Caco-2 (cell line): ENCODE data around the gene TNFRSF18. TPM values are rescaled to one million over a fixed set of nuclear protein-coding genes. Genes with fewer than 3 reads are reported as not detected.

Experiments used
- BruUV-seq: library from RNA; stranded (reverse); fragments of 400-500 nt; replicated peaks from 2 replicates; lab custom pipeline; 2021; lab: Mats Ljungman, UMichigan
- CTCF ChIA-PET: fragments of 300-600 bp; sonication (Branson Sonifier 250); formaldehyde crosslinking; loops from one replicate; lab custom pipeline; 2022; ENCODE audit warnings: antibody characterized with exemption; lab: Charles Lee
- POLR2A ChIA-PET: fragments of 300-600 bp; sonication (Branson Sonifier 250); formaldehyde crosslinking; loops from one replicate; lab custom pipeline; 2022; ENCODE audit warnings: antibody characterized with exemption; lab: Charles Lee
- DNase-seq, 2 experiments: peaks; one replicate each; pipeline versions ENCODE4 v3.0.0 to v3.0.0-alpha.2; 2020 to 2022
- H3K27me3 ChIP-seq: replicated peaks from 2 replicates; pipeline ENCODE4 v1.6.0; 2011; ENCODE audit warnings: low read length; ENCODE audit not compliant: control insufficient read depth, insufficient read depth
- H3K36me3 ChIP-seq: 2 replicates; pipeline ENCODE4 v1.5.1; 2011; ENCODE audit warnings: low read length; ENCODE audit not compliant: control insufficient read depth, insufficient read depth
- H3K4me1 ChIP-seq: fragments of 250-450 bp; sonication (Bioruptor Pico); 2 replicates; pipeline ENCODE4 v1.5.1; 2020; ENCODE audit warnings: mild to moderate bottlenecking
- H3K4me3 ChIP-seq: 2 replicates; pipeline ENCODE4 v1.5.1; 2011; ENCODE audit warnings: low read depth, mild to moderate bottlenecking, control low read depth, low read length
- H3K9me3 ChIP-seq: fragments of 250-450 bp; sonication (Bioruptor Pico); 2 replicates; pipeline ENCODE4 v1.5.1; 2020; ENCODE audit warnings: mild to moderate bottlenecking, moderate library complexity
- H3K27ac Mint-ChIP-seq: one replicate; pipeline ENCODE4 v1.8.0; 2022; ENCODE audit warnings: mixed read lengths; ENCODE audit not compliant: unreplicated experiment
- H3K27me3 Mint-ChIP-seq: one replicate; pipeline ENCODE4 v1.8.0; 2022; ENCODE audit warnings: mixed read lengths; ENCODE audit not compliant: insufficient read depth, unreplicated experiment
- H3K36me3 Mint-ChIP-seq: one replicate; pipeline ENCODE4 v1.8.0; 2022; ENCODE audit warnings: mild to moderate bottlenecking, mixed read lengths; ENCODE audit not compliant: insufficient read depth, unreplicated experiment
- H3K4me1 Mint-ChIP-seq: one replicate; pipeline ENCODE4 v1.8.0; 2022; ENCODE audit warnings: low read depth, mixed read lengths; ENCODE audit not compliant: unreplicated experiment
- H3K4me3 Mint-ChIP-seq: one replicate; pipeline ENCODE4 v1.8.0; 2022; ENCODE audit warnings: mild to moderate bottlenecking, moderate library complexity, mixed read lengths; ENCODE audit not compliant: unreplicated experiment
- H3K9me3 Mint-ChIP-seq: one replicate; pipeline ENCODE4 v1.8.0; 2022; ENCODE audit warnings: mixed read lengths; ENCODE audit not compliant: unreplicated experiment
- CTCF ChIP-seq, 2 experiments: fragments of 200-600 bp in 1 of 2; IDR thresholded peaks; 1 replicate in 1 of 2; 2 replicates in 1 of 2; pipeline versions ENCODE4 v1.5.1 to v1.8.0; 2011 to 2022; ENCODE audit warnings: antibody characterized with exemption in 1 of 2, control low read depth in 1 of 2, inconsistent platforms in 1 of 2, low read depth in 1 of 2, low read length in 1 of 2, mild to moderate bottlenecking in 1 of 2, moderate library complexity in 1 of 2; ENCODE audit not compliant: insufficient read depth in 1 of 2, severe bottlenecking in 1 of 2, unreplicated experiment in 1 of 2
- intact Hi-C: fragments of 100-400 bp; cut with micrococcal nuclease; formaldehyde crosslinking; loops from one replicate; pipeline ENCODE4 v1.10.0; 2022; ENCODE audit not compliant: unreplicated experiment
- total RNA-seq: library from RNA; stranded (reverse); gene quantifications from 2 replicates; pipeline ENCODE4 v1.2.3, GENCODE V29; 2022

Gene TNFRSF18
- total RNA-seq, 1 experiment from 2014 or later, result not detected

GRCh38 chr1:1204998-1205768 lies 1.2 kb downstream of the TNFRSF18 start:
- POLR2A ChIA-PET, result interaction anchor here (0.7 kb wide), 1 partner anchor 86 kb away, joined by 3 read pairs; no protein-coding TSS in a partner anchor
- H3K4me3 ChIP-seq, result no peak overlapping the region

GRCh38 chr1:1204425-1204920 lies 1.9 kb downstream of the TNFRSF18 start:
- Histone ChIP-seq H3K27me3 (no peaks in the 10 kb centered on the region), H3K9me3 (no peaks in the 10 kb centered on the region), H3K4me1 (no peaks in the 10 kb centered on the region), H3K36me3 (no peaks in the 10 kb centered on the region), H3K4me3 (no peak overlapping the region)
- intact Hi-C loops, result no loop called here
- no peaks in the 10 kb centered on the region for H3K9me3 Mint-ChIP-seq
- H3K27me3 Mint-ChIP-seq, result no peaks in the 10 kb centered on the region
- POLR2A ChIA-PET, result interaction anchor here (0.7 kb wide), 1 partner anchor 87 kb away, joined by 3 read pairs; no protein-coding TSS in a partner anchor
- no peak for DNase-seq
- no peak overlapping the region for H3K27ac Mint-ChIP-seq
- no peak overlapping the region for H3K4me3 Mint-ChIP-seq
- BruUV-seq, result no TSS peak
- no peaks in the 10 kb centered on the region for H3K4me1 Mint-ChIP-seq
- TF ChIP-seq CTCF (IDR thresholded peaks at IDR 0.05; ENCODE audit: insufficient read depth in 1 of 2, low read depth in 1 of 2, low read length in 1 of 2, severe bottlenecking in 1 of 2, unreplicated experiment in 1 of 2), result no peak
- CTCF ChIA-PET, result no interaction called here
- H3K36me3 Mint-ChIP-seq, result no peaks in the 10 kb centered on the region

More at GRCh38 chr1:1204998-1205768, 1.2 kb downstream of the TNFRSF18 start:
- Mint-ChIP-seq H3K27me3 (no peaks in the 10 kb centered on the region), H3K4me1 (no peaks in the 10 kb centered on the region), H3K9me3 (no peaks in the 10 kb centered on the region), H3K36me3 (no peaks in the 10 kb centered on the region), H3K27ac (no peak overlapping the region), H3K4me3 (no peak overlapping the region)
- intact Hi-C loops, result no loop called here
- Histone ChIP-seq H3K36me3 (no peaks in the 10 kb centered on the region), H3K9me3 (no peaks in the 10 kb centered on the region), H3K4me1 (no peaks in the 10 kb centered on the region), H3K27me3 (no peaks in the 10 kb centered on the region)
- no peak for TF ChIP-seq CTCF (IDR thresholded peaks at IDR 0.05; ENCODE audit: insufficient read depth in 1 of 2, low read depth in 1 of 2, low read length in 1 of 2, severe bottlenecking in 1 of 2, unreplicated experiment in 1 of 2)
- BruUV-seq, result no TSS peak
- no peak for DNase-seq
- CTCF ChIA-PET, result no interaction called here

- no peak for TF ChIP-seq CTCF (IDR thresholded peaks at IDR 0.05; ENCODE audit: insufficient read depth in 1 of 2, low read depth in 1 of 2, low read length in 1 of 2, severe bottlenecking in 1 of 2, unreplicated experiment in 1 of 2)
- CTCF ChIA-PET, result no interaction called here
- no peaks in the 10 kb centered on the region for H3K27me3 ChIP-seq
- H3K4me3 ChIP-seq, result no peak overlapping the region
- Mint-ChIP-seq H3K4me1 (no peaks in the 10 kb centered on the region), H3K27me3 (no peaks in the 10 kb centered on the region), H3K27ac (no peak overlapping the region), H3K9me3 (no peaks in the 10 kb centered on the region), H3K4me3 (no peak overlapping the region), H3K36me3 (no peaks in the 10 kb centered on the region)
- POLR2A ChIA-PET, result no interaction called here
- intact Hi-C loops, result no loop called here
- no peaks in the 10 kb centered on the region for H3K4me1 ChIP-seq
- no peak for DNase-seq
- H3K36me3 ChIP-seq, result no peaks in the 10 kb centered on the region
- no TSS peak for BruUV-seq
- H3K9me3 ChIP-seq, result no peaks in the 10 kb centered on the region
Measured at GRCh38 chr1:1203561-1204424, 2.6 kb downstream of the TNFRSF18 start.
